ENCODE results near the gene HECTD1. TPM values are rescaled to one million over a fixed set of nuclear protein-coding genes. Genes with fewer than 3 reads are reported as not detected.

HECTD1 gene
- total RNA-seq, 1 donor from 2014 or later = 114 TPM

GRCh38 chr14:31142455-31143087 lies 65.0 kb downstream of the HECTD1 start:
- H3K9me3 Mint-ChIP-seq = no peaks in the 10 kb centered on the region
- H3K27me3 Mint-ChIP-seq (ENCODE audit: low read depth) = no peaks in the 10 kb centered on the region
- no peak overlapping the region for H3K27ac Mint-ChIP-seq
- peaks cover 41% of the 10 kb centered on the region for H3K36me3 Mint-ChIP-seq (ENCODE audit: low read depth)
- DNase-seq (ENCODE audit: low spot score) = no peak
- H3K4me1 Mint-ChIP-seq (ENCODE audit: low read depth) = no peaks in the 10 kb centered on the region
- no peak overlapping the region for H3K4me3 Mint-ChIP-seq (ENCODE audit: low read depth)
- intact Hi-C loops (cut with micrococcal nuclease) = no loop called here

- H3K36me3 Mint-ChIP-seq (ENCODE audit: low read depth) = peaks cover 45% of the 10 kb centered on the region
- no peaks in the 10 kb centered on the region for H3K9me3 Mint-ChIP-seq
- no peak for DNase-seq (ENCODE audit: low spot score)
- H3K4me3 Mint-ChIP-seq (ENCODE audit: low read depth) = no peak overlapping the region
- no peaks in the 10 kb centered on the region for H3K4me1 Mint-ChIP-seq (ENCODE audit: low read depth)
- H3K27ac Mint-ChIP-seq = no peak overlapping the region
- H3K27me3 Mint-ChIP-seq (ENCODE audit: low read depth) = no peaks in the 10 kb centered on the region
- intact Hi-C loops (cut with micrococcal nuclease) = no loop called here
Observed at GRCh38 chr14:31139301-31139847, 68.2 kb downstream of the HECTD1 start.

GRCh38 chr14:31138301-31138700 lies 69.3 kb downstream of the HECTD1 start:
- no peak overlapping the region for H3K4me3 Mint-ChIP-seq (ENCODE audit: low read depth)
- intact Hi-C loops (cut with micrococcal nuclease) = no loop called here
- H3K27ac Mint-ChIP-seq = no peak overlapping the region
- no peak for DNase-seq (ENCODE audit: low spot score)
- no peaks in the 10 kb centered on the region for H3K27me3 Mint-ChIP-seq (ENCODE audit: low read depth)
- no peaks in the 10 kb centered on the region for H3K4me1 Mint-ChIP-seq (ENCODE audit: low read depth)
- H3K36me3 Mint-ChIP-seq (ENCODE audit: low read depth) = peaks cover 43% of the 10 kb centered on the region
- no peaks in the 10 kb centered on the region for H3K9me3 Mint-ChIP-seq

DNA sequence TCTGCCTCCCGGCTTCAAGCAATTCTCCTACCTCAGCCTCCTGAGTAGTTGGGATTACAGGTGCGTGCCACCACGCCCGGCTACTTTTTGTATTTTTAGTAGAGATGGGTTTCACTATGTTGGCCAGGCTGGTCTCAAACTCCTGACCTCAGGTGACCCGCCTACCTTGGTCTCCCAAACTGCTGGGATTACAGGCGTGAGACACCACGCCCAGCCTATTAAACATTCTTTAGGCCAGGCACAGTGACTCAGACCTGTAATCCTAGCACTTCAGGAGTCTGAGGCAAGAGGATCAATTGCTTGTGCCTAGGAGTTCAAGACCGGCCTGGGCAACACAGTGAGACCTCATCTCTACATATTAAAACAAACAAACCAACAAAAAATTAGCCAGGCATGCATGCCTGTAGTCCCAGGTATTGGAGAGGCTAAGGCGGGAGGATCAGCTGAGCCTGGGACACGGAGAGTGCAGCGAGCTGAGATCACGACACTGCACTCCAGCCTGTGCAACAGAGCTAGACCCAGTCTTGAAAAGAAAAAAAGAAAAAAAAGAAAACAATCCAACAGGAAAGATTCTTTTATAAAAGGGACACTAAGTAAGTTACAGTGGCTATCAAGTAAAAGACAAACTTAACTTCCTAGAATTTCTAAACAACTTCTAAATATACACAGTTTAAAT lies 70.2 kb downstream of the HECTD1 start:
- Mint-ChIP-seq H3K9me3 (no peaks in the 10 kb centered on the region), H3K36me3 (ENCODE audit: low read depth) (peaks cover 43% of the 10 kb centered on the region), H3K27me3 (ENCODE audit: low read depth) (no peaks in the 10 kb centered on the region), H3K4me3 (ENCODE audit: low read depth) (no peak overlapping the region), H3K4me1 (ENCODE audit: low read depth) (no peaks in the 10 kb centered on the region), H3K27ac (no peak overlapping the region)
- intact Hi-C loops (cut with micrococcal nuclease) = no loop called here
- no peak for DNase-seq (ENCODE audit: low spot score)

GRCh38 chr14:31133133-31133532 lies 74.5 kb downstream of the HECTD1 start:
- Mint-ChIP-seq H3K4me3 (ENCODE audit: low read depth) (no peak overlapping the region), H3K36me3 (ENCODE audit: low read depth) (peaks cover 56% of the 10 kb centered on the region), H3K4me1 (ENCODE audit: low read depth) (peaks cover 13% of the 10 kb centered on the region), H3K27me3 (ENCODE audit: low read depth) (no peaks in the 10 kb centered on the region), H3K9me3 (no peaks in the 10 kb centered on the region), H3K27ac (no peak overlapping the region)
- intact Hi-C loops (cut with micrococcal nuclease) = no loop called here
- DNase-seq (ENCODE audit: low spot score) = no peak

- Mint-ChIP-seq H3K4me1 (ENCODE audit: low read depth) (peaks cover 30% of the 10 kb centered on the region), H3K9me3 (no peaks in the 10 kb centered on the region), H3K36me3 (ENCODE audit: low read depth) (peaks cover 64% of the 10 kb centered on the region), H3K27me3 (ENCODE audit: low read depth) (no peaks in the 10 kb centered on the region), H3K27ac (peak overlapping the region; percentile 60), H3K4me3 (ENCODE audit: low read depth) (no peak overlapping the region)
- no peak for DNase-seq (ENCODE audit: low spot score)
- intact Hi-C loops (cut with micrococcal nuclease) = loop anchor here (5.0 to 10.0 kb wide), 2 partner anchors 246 to 328 kb away; partner anchors contain the start of gene DTD2
Observed at GRCh38 chr14:31128601-31129526, 78.7 kb downstream of the HECTD1 start.

GRCh38 chr14:31127690-31128089 lies 79.9 kb downstream of the HECTD1 start:
- H3K36me3 Mint-ChIP-seq (ENCODE audit: low read depth) = peaks cover 67% of the 10 kb centered on the region
- peaks cover 35% of the 10 kb centered on the region for H3K4me1 Mint-ChIP-seq (ENCODE audit: low read depth)
- H3K9me3 Mint-ChIP-seq = no peaks in the 10 kb centered on the region
- intact Hi-C loops (cut with micrococcal nuclease) = loop anchor here (2.0 to 10.0 kb wide), 4 partner anchors 79 to 330 kb away; partner anchors contain the start of genes DTD2, HECTD1 and STRN3
- DNase-seq (ENCODE audit: low spot score) = peak; percentile 53
- no peaks in the 10 kb centered on the region for H3K27me3 Mint-ChIP-seq (ENCODE audit: low read depth)
- H3K4me3 Mint-ChIP-seq (ENCODE audit: low read depth) = no peak overlapping the region
- peak overlapping the region; percentile 44 for H3K27ac Mint-ChIP-seq

- intact Hi-C loops (cut with micrococcal nuclease) = loop anchor here (2.0 to 10.0 kb wide), 4 partner anchors 80 to 331 kb away; partner anchors contain the start of genes DTD2, HECTD1 and STRN3
- Mint-ChIP-seq H3K27me3 (ENCODE audit: low read depth) (no peaks in the 10 kb centered on the region), H3K27ac (no peak overlapping the region), H3K9me3 (no peaks in the 10 kb centered on the region), H3K4me1 (ENCODE audit: low read depth) (peaks cover 35% of the 10 kb centered on the region), H3K4me3 (ENCODE audit: low read depth) (no peak overlapping the region), H3K36me3 (ENCODE audit: low read depth) (peaks cover 72% of the 10 kb centered on the region)
- DNase-seq (ENCODE audit: low spot score) = no peak
Observed at GRCh38 chr14:31126680-31127079, 80.9 kb downstream of the HECTD1 start.

- Mint-ChIP-seq H3K4me1 (ENCODE audit: low read depth) (peaks cover 35% of the 10 kb centered on the region), H3K9me3 (no peaks in the 10 kb centered on the region), H3K27ac (no peak overlapping the region), H3K36me3 (ENCODE audit: low read depth) (peaks cover 68% of the 10 kb centered on the region), H3K27me3 (ENCODE audit: low read depth) (no peaks in the 10 kb centered on the region), H3K4me3 (ENCODE audit: low read depth) (no peak overlapping the region)
- intact Hi-C loops (cut with micrococcal nuclease) = loop anchor here (5.0 to 10.0 kb wide), 2 partner anchors 250 to 332 kb away; partner anchors contain the start of gene DTD2
- no peak for DNase-seq (ENCODE audit: low spot score)
Observed at GRCh38 chr14:31125231-31125630, 82.4 kb downstream of the HECTD1 start.

- peaks cover 70% of the 10 kb centered on the region for H3K36me3 Mint-ChIP-seq (ENCODE audit: low read depth)
- no peak overlapping the region for H3K27ac Mint-ChIP-seq
- DNase-seq (ENCODE audit: low spot score) = no peak
- H3K27me3 Mint-ChIP-seq (ENCODE audit: low read depth) = no peaks in the 10 kb centered on the region
- H3K9me3 Mint-ChIP-seq = no peaks in the 10 kb centered on the region
- H3K4me1 Mint-ChIP-seq (ENCODE audit: low read depth) = peaks cover 32% of the 10 kb centered on the region
- intact Hi-C loops (cut with micrococcal nuclease) = loop anchor here (10.0 kb wide), 1 partner anchor 251 kb away; no protein-coding TSS in a partner anchor
- H3K4me3 Mint-ChIP-seq (ENCODE audit: low read depth) = no peak overlapping the region
Observed at GRCh38 chr14:31124197-31124596, 83.4 kb downstream of the HECTD1 start.

DNA sequence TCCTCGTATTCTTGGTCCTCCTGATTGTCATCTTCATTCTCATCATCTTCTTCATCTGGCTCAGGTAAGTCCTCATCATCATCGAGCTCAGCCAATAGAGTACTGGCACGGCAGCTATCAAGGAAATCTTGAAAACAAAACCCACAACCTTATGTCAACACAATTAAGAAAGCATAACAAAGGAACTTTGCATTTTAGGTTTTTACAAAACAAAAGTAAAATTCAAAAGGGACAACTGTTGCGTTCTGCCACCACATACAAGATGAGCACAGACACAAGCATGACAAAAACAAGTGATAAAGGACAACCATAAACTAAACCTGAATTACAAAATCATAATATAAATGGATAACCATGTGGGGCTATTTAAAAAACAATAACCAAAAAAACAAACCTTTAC lies 84.7 kb downstream of the HECTD1 start:
- no peak overlapping the region for H3K4me3 Mint-ChIP-seq (ENCODE audit: low read depth)
- peaks cover 66% of the 10 kb centered on the region for H3K36me3 Mint-ChIP-seq (ENCODE audit: low read depth)
- DNase-seq (ENCODE audit: low spot score) = no peak
- intact Hi-C loops (cut with micrococcal nuclease) = loop anchor here (10.0 kb wide), 1 partner anchor 252 kb away; no protein-coding TSS in a partner anchor
- H3K27me3 Mint-ChIP-seq (ENCODE audit: low read depth) = no peaks in the 10 kb centered on the region
- no peaks in the 10 kb centered on the region for H3K9me3 Mint-ChIP-seq
- H3K4me1 Mint-ChIP-seq (ENCODE audit: low read depth) = peaks cover 20% of the 10 kb centered on the region
- no peak overlapping the region for H3K27ac Mint-ChIP-seq

- no peak overlapping the region for H3K27ac Mint-ChIP-seq
- H3K36me3 Mint-ChIP-seq (ENCODE audit: low read depth) = peaks cover 59% of the 10 kb centered on the region
- DNase-seq (ENCODE audit: low spot score) = no peak
- H3K4me1 Mint-ChIP-seq (ENCODE audit: low read depth) = peaks cover 15% of the 10 kb centered on the region
- H3K9me3 Mint-ChIP-seq = no peaks in the 10 kb centered on the region
- intact Hi-C loops (cut with micrococcal nuclease) = loop anchor here (10.0 kb wide), 1 partner anchor 253 kb away; no protein-coding TSS in a partner anchor
- H3K4me3 Mint-ChIP-seq (ENCODE audit: low read depth) = no peak overlapping the region
- H3K27me3 Mint-ChIP-seq (ENCODE audit: low read depth) = no peaks in the 10 kb centered on the region
Observed at GRCh38 chr14:31122098-31122611, 85.4 kb downstream of the HECTD1 start.
